GM18520 (cell line): ENCODE results near the gene PAPSS2.

ENCODE experiments used
- ATAC-seq: cut with Tn5 transposase; IDR thresholded peaks from one replicate; pipeline ENCODE4 v1.9.1; 2021; ENCODE audit not compliant: unreplicated experiment

The PAPSS2 gene

GRCh38 chr10:87669752-87670151 is 10.1 kb downstream of the PAPSS2 start:
- no peak for ATAC-seq

GRCh38 chr10:87670586-87670985 is 10.9 kb downstream of the PAPSS2 start:
- ATAC-seq, result no peak

GRCh38 chr10:87671139-87671815 is 11.6 kb downstream of the PAPSS2 start:
- ATAC-seq, result no peak

GRCh38 chr10:87672551-87672950 is 12.9 kb downstream of the PAPSS2 start:
- no peak for ATAC-seq

- no peak for ATAC-seq
Measured at GRCh38 chr10:87674943-87675342, 15.3 kb downstream of the PAPSS2 start.

GRCh38 chr10:87675396-87676376 is 16.0 kb downstream of the PAPSS2 start:
- no peak for ATAC-seq

- no peak for ATAC-seq
Measured at GRCh38 chr10:87677595-87677994, 17.9 kb downstream of the PAPSS2 start.

- no peak for ATAC-seq
Measured at GRCh38 chr10:87678302-87678701, 18.6 kb downstream of the PAPSS2 start.

- no peak for ATAC-seq
Measured at GRCh38 chr10:87683356-87683755, 23.7 kb downstream of the PAPSS2 start.

- ATAC-seq, result no peak
Measured at GRCh38 chr10:87684001-87684638, 24.4 kb downstream of the PAPSS2 start.

- no peak for ATAC-seq
Measured at GRCh38 chr10:87685832-87686574, 26.3 kb downstream of the PAPSS2 start.

- no peak for ATAC-seq
Measured at GRCh38 chr10:87691506-87692070, 31.9 kb downstream of the PAPSS2 start.

- ATAC-seq, result no peak
Measured at GRCh38 chr10:87692956-87693484, 33.3 kb downstream of the PAPSS2 start.

- ATAC-seq, result no peak
Measured at GRCh38 chr10:87694011-87694794, 34.5 kb downstream of the PAPSS2 start.

- ATAC-seq, result no peak
Measured at GRCh38 chr10:87695074-87695473, 35.4 kb downstream of the PAPSS2 start.

GRCh38 chr10:87696922-87697745 is 37.5 kb downstream of the PAPSS2 start:
- ATAC-seq, result no peak

- no peak for ATAC-seq
Measured at GRCh38 chr10:87700031-87700796, 40.5 kb downstream of the PAPSS2 start.
